Kidney epithelial cell (primary cell): Measurements from ENCODE around the gene PNPLA3. TPM values are rescaled to one million over a fixed set of nuclear protein-coding genes. Genes with fewer than 3 reads are reported as not detected.
A peak's percentile ranks its signal among the peaks of the same experiment; 100 is the strongest.

ENCODE experiments used
- DNase-seq: peaks from one replicate; pipeline ENCODE4 v3.0.0-alpha.2; 2010; ENCODE audit warnings: low read depth
- H3K27me3 ChIP-seq: 2 replicates; pipeline ENCODE4 v1.6.0; 2011; ENCODE audit warnings: low read length; ENCODE audit not compliant: control insufficient read depth, insufficient read depth
- H3K36me3 ChIP-seq: 2 replicates; pipeline ENCODE4 v1.5.1; 2011; ENCODE audit warnings: low read length; ENCODE audit not compliant: control insufficient read depth, insufficient read depth
- H3K4me3 ChIP-seq: 2 replicates; pipeline ENCODE4 v1.5.1; 2011; ENCODE audit warnings: low read depth, mild to moderate bottlenecking, control low read depth, low read length
- CTCF ChIP-seq: IDR thresholded peaks from 2 replicates; pipeline ENCODE4 v1.5.1; 2011; ENCODE audit warnings: mild to moderate bottlenecking, moderate library complexity, low read length, control low read depth, inconsistent platforms; ENCODE audit not compliant: insufficient read depth, poor library complexity, severe bottlenecking
- total RNA-seq: library from RNA; depleted of rRNA; stranded (reverse); fragments of >200 nt; gene quantifications from 2 replicates; pipeline ENCODE4 v1.2.3, GENCODE V29; 2015

PNPLA3 gene
- total RNA-seq, 1 donor from 2014 or later, result 5.2 TPM

- H3K36me3 ChIP-seq, result peaks cover 3% of the 10 kb centered on the region
- no peak overlapping the region for H3K4me3 ChIP-seq
- H3K27me3 ChIP-seq, result no peaks in the 10 kb centered on the region
- no peak for DNase-seq
- TF ChIP-seq CTCF, result no peak
Observed at GRCh38 chr22:43995057-43995685, 71.6 kb downstream of the PNPLA3 start.

- no peaks in the 10 kb centered on the region for H3K27me3 ChIP-seq
- H3K36me3 ChIP-seq, result peaks cover 3% of the 10 kb centered on the region
- no peak overlapping the region for H3K4me3 ChIP-seq
- DNase-seq, result no peak
- no peak for TF ChIP-seq CTCF
Observed at GRCh38 chr22:43995798-43996169, 72.2 kb downstream of the PNPLA3 start.

GRCh38 chr22:43996170-43996980 is 72.8 kb downstream of the PNPLA3 start:
- no peak for DNase-seq
- H3K27me3 ChIP-seq, result no peaks in the 10 kb centered on the region
- no peak for TF ChIP-seq CTCF
- H3K4me3 ChIP-seq, result peak overlapping the region; percentile 19
- peaks cover 3% of the 10 kb centered on the region for H3K36me3 ChIP-seq

GRCh38 chr22:43996981-43997265 is 73.3 kb downstream of the PNPLA3 start:
- DNase-seq, result no peak
- Histone ChIP-seq H3K27me3 (no peaks in the 10 kb centered on the region), H3K36me3 (peaks cover 3% of the 10 kb centered on the region), H3K4me3 (no peak overlapping the region)
- TF ChIP-seq CTCF, result no peak

Other genes with a start within 250 kb of the PNPLA3 start
- 1.7 and 2.3 TPM in 2 replicates for gene EFCAB6, start 111.5 kb upstream of the PNPLA3 start, total RNA-seq
- 1.4 and 1.8 TPM in 2 replicates for gene SULT4A1, start 61.3 kb upstream of the PNPLA3 start, total RNA-seq
- gene PNPLA5, start 31.8 kb upstream of the PNPLA3 start, total RNA-seq, result not detected in 2 replicates
- 36.6 and 41.4 TPM in 2 replicates for gene SAMM50, start 31.6 kb downstream of the PNPLA3 start, total RNA-seq
- gene PARVB, start 100.5 kb downstream of the PNPLA3 start, total RNA-seq, result 94.6 and 94.9 TPM in 2 replicates